Adrenal gland (tissue), 12 donors: ENCODE results near the gene ADARB2. TPM values are rescaled to one million over a fixed set of nuclear protein-coding genes. Genes with fewer than 3 reads are reported as not detected.

ENCODE experiments used
- DNase-seq, 7 donors: peaks; one replicate each; pipeline ENCODE4 v3.0.0-alpha.2; 2019 to 2020
- H3K27ac ChIP-seq, 5 donors: fragments of 200-600 bp; sonication (generic) in 4 of 5; 1 replicate in 3 of 5; 2 replicates in 2 of 5; pipeline versions ENCODE4 v1.5.1 to v1.8.0; 2016 to 2020; ENCODE audit warnings: mild to moderate bottlenecking in 1 of 5
- H3K27me3 ChIP-seq: fragments of 200-600 bp; 2 replicates; pipeline ENCODE4 v1.8.0; 2021
- H3K36me3 ChIP-seq, 2 donors: fragments of 200-600 bp; replicated peaks in 1 of 2; 1 replicate in 1 of 2; 2 replicates in 1 of 2; pipeline versions ENCODE4 v1.5.1 to v1.8.0; 2018 to 2022
- H3K4me1 ChIP-seq, 2 donors: fragments of 200-600 bp; replicated peaks in 1 of 2; 1 replicate in 1 of 2; 2 replicates in 1 of 2; pipeline versions ENCODE4 v1.5.1 to v1.8.0; 2018 to 2021
- H3K4me3 ChIP-seq, 4 donors: fragments of 200-600 bp; sonication (generic) in 3 of 4; one replicate each; pipeline ENCODE4 v1.5.1; 2016 to 2018
- H3K9me3 ChIP-seq, 3 donors: fragments of 200-600 bp; sonication (generic) in 1 of 3; replicated peaks in 1 of 3; 1 replicate in 2 of 3; 2 replicates in 1 of 3; pipeline versions ENCODE4 v1.5.1 to v1.8.0; 2016 to 2021
- CTCF ChIP-seq, 6 experiments: fragments of 450-650 bp in 4 of 6; fragments of 200-600 bp in 2 of 6; sonication (generic) in 1 of 6; IDR thresholded peaks; 1 replicate in 5 of 6; 2 replicates in 1 of 6; pipeline versions ENCODE4 v1.5.1 to v1.8.0; 2016 to 2021; ENCODE audit warnings: antibody characterized with exemption in 6 of 6, mild to moderate bottlenecking in 2 of 6, moderate library complexity in 1 of 6
- POLR2A ChIP-seq, 2 donors: fragments of 450-650 bp; IDR thresholded peaks; one replicate each; pipeline ENCODE4 v1.6.1; 2017; ENCODE audit warnings: antibody characterized with exemption in 2 of 2, mild to moderate bottlenecking in 2 of 2, moderate library complexity in 1 of 2
- WGBS, 4 donors: extraction: QIAGEN DNeasy Blood & Tissue Kit in 2 of 4; methylation state at CpG; one replicate each; pipeline versions ENCODE4 v1.1.5 to v1.1.7; 2013 to 2017; 5-methylcytosine and 5-hydroxymethylcytosine counted together
- intact Hi-C, 2 donors: fragments of 100-400 bp; cut with DNase I; formaldehyde crosslinking; loops; one replicate each; pipeline versions ENCODE4 v1.14.1 to v1.15.0; 2022 to 2023
- polyA plus RNA-seq, 3 donors: library from polyadenylated mRNA; stranded (reverse); fragments of 200-250 nt in 2 of 3; fragments of 350-450 nt in 1 of 3; fragmentation: Illumina TruSeq in 1 of 3; extraction: RNeasy Lipid Tissue Mini Kit (QIAGEN cat#74804) in 1 of 3; gene quantifications; one replicate each; pipeline ENCODE4 v1.2.3, GENCODE V29; 2013 to 2014
- total RNA-seq, 9 donors: library from RNA; depleted of rRNA in 4 of 9; stranded (reverse); fragments of >200 nt in 4 of 9; fragments of 120-200 nt in 1 of 9; fragmentation: NEBNext Ultra II Directional in 1 of 9; extraction: Animal tissue kit (Norgen Biotek cat#: 25700) in 1 of 9; gene quantifications; one replicate each; pipeline versions ENCODE4 v1.1.0 to v1.2.4, GENCODE V29; 2013 to 2023
- donor health status: healthy with polysubstance abuse.
- donor health status: Bipolar disorder and iron deficiency.
- donor health status: DM: yes; HTN: yes; CAD: no.
- donor health status: DM: no; HTN: no; CAD: no.
- donor health status: DM: no; HTN: no; CAD: no.
- donor health status: DM: yes; HTN: yes; CAD: no.

Gene ADARB2
- total and polyA plus RNA-seq, 12 donors, result 0.14 to 3.1 (median 0.91) TPM

GRCh38 chr10:1185911-1186682, 551.2 kb downstream of the ADARB2 start:
- WGBS, 4 donors, result 81 to 87% (median 84%) methylated on average over 13 to 24 of the region's 24 CpGs
- Histone ChIP-seq H3K27me3 (no peaks in the 10 kb centered on the region), H3K36me3 (no peaks in the 10 kb centered on the region), H3K4me3 (no peak overlapping the region), H3K9me3 (no peaks in the 10 kb centered on the region), H3K4me1 (no peaks in the 10 kb centered on the region), H3K27ac (no peak overlapping the region)
- intact Hi-C loops, result no loop called here
- TF ChIP-seq CTCF (IDR thresholded peaks at IDR 0.05) (no peak), POLR2A (IDR thresholded peaks at IDR 0.05) (no peak)
- no peak for DNase-seq

GRCh38 chr10:1184541-1185430, 552.5 kb downstream of the ADARB2 start:
- H3K4me3 ChIP-seq, result no peak overlapping the region
- H3K36me3 ChIP-seq, result no peaks in the 10 kb centered on the region
- no peaks in the 10 kb centered on the region for H3K4me1 ChIP-seq
- no peak for DNase-seq
- no peak overlapping the region for H3K27ac ChIP-seq
- no peaks in the 10 kb centered on the region for H3K27me3 ChIP-seq
- WGBS, 4 donors, result 83 to 90% (median 83%) methylated on average over 19 to 45 of the region's 45 CpGs
- no peak for TF ChIP-seq CTCF (IDR thresholded peaks at IDR 0.05)
- no peak for TF ChIP-seq POLR2A (IDR thresholded peaks at IDR 0.05)
- no peaks in the 10 kb centered on the region for H3K9me3 ChIP-seq
- intact Hi-C loops, result no loop called here

GRCh38 chr10:1183701-1184100, 553.6 kb downstream of the ADARB2 start:
- intact Hi-C loops, result no loop called here
- Histone ChIP-seq H3K36me3 (no peaks in the 10 kb centered on the region), H3K27me3 (no peaks in the 10 kb centered on the region), H3K4me3 (no peak overlapping the region), H3K4me1 (no peaks in the 10 kb centered on the region), H3K27ac (no peak overlapping the region), H3K9me3 (no peaks in the 10 kb centered on the region)
- no peak for TF ChIP-seq POLR2A (IDR thresholded peaks at IDR 0.05)
- TF ChIP-seq CTCF (IDR thresholded peaks at IDR 0.05), result no peak
- 63 to 69% (median 65%) methylated on average over 9 to 12 of the region's 12 CpGs for WGBS, 4 donors
- DNase-seq, result no peak

GRCh38 chr10:1183033-1183396, 554.3 kb downstream of the ADARB2 start:
- 67 to 83% (median 81%) methylated on average over 10 to 18 of the region's 18 CpGs for WGBS, 4 donors
- Histone ChIP-seq H3K36me3 (no peaks in the 10 kb centered on the region), H3K4me1 (no peaks in the 10 kb centered on the region), H3K9me3 (no peaks in the 10 kb centered on the region), H3K27ac (no peak overlapping the region), H3K27me3 (no peaks in the 10 kb centered on the region), H3K4me3 (no peak overlapping the region)
- DNase-seq, result no peak
- TF ChIP-seq CTCF (IDR thresholded peaks at IDR 0.05) (no peak), POLR2A (IDR thresholded peaks at IDR 0.05) (no peak)
- intact Hi-C loops, result no loop called here
